Stimulated activated CD8-positive, alpha-beta memory T cell treated with anti-CD3 and anti-CD28 coated beads, Interleukin-7, amount 100 ng/mL, for 24 hours (primary cell): ENCODE measurements around the gene TSKS.

Experiments
- DNase-seq: peaks from one replicate; pipeline ENCODE4 v3.0.0-alpha.2; 2020; ENCODE audit warnings: low read depth

TSKS gene

DNA sequence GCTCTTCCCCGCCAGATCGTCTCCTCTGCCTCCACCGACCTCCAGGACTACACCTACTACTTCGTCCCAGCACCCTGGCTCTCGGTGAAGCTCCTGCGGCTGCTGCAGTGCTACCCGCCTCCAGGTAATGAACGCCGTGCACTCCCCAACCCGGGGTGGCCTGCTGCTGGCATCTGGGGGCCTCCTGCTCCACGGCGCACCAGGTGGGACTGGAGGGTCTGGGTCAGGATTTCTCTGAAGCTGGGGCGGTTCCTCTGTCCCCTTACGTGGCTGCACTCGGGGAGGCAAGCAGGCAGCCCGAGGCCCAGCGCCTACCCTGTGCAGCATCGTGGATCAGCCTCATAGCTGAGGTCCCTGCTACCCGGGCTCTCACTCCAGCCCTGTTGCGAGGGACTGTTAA is 32.5 kb upstream of the TSKS start:
- no peak for DNase-seq

DNA sequence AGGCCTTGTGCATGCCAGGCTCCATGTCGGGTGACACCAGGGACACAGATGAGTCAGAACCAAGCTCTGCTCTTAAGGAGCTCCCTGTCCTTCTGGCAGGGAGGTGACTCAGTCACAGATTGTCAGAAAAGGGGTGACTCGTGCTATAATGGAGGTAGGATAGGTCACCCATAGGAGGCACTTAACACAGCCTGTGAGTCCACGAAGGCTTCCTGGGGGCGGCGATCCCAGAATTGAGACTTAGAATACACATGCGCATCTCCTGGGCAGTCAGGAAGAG is 30.4 kb upstream of the TSKS start:
- DNase-seq, result no peak

DNA sequence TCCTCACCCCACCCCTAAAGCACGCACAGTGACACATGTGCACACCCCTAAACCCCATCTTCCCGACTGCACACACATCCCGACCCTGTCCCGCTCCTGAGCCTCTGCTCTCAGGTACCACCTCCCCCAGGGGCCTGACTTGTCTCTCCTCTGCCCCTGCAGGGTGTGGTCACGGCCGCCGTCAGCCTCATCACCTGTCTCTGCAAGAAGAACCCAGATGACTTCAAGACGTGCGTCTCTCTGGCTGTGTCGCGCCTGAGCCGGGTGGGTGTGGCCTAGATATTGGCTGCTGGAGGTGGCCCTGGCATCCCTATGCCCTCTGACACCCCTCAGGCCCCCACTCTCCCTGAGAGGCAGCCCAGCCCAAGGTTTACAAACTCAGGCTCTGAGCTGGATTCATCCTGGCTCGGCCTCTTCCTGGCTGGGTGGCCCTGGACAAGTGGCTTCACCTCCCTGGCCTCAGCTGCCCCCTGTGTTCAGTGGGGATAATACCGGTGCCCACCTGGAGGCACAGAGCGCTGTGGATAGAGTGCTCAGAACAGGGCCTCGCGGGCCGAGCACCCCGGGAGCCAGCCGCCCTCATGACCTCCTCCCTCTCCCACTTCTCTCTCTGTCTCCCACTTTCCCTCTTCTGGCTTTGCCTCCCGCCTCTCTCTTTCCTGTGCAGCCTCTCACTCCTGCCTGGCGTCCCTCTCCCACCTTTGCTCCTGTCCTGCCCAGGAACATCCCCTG is 29.9 kb upstream of the TSKS start:
- no peak for DNase-seq

DNA sequence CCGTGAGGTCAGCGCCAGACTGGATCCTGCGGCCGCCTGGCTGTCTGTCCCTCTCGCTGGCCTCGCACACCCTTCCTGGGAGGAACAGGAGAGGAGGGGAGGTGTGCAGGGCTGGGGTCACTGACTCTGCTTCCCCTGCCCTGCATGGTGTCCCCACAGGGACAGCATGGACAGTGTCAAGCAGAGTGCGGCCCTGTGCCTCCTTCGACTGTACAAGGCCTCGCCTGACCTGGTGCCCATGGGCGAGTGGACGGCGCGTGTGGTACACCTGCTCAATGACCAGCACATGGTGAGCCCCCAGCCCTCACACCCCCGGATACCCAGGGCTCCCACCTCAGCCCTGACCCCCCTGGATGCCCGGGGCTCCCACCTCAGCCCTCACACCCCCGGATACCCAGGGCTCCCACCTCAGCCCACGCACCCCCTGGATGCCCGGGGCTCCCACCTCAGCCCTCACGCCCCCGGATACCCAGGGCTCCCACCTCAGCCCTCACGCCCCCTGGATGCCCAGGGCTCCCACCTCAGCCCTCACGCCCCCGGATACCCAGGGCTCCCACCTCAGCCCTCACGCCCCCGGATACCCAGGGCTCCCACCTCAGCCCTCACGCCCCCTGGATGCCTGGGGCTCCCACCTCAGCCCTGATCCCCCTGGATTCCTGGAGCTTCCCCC is 28.8 kb upstream of the TSKS start:
- no peak for DNase-seq

DNA sequence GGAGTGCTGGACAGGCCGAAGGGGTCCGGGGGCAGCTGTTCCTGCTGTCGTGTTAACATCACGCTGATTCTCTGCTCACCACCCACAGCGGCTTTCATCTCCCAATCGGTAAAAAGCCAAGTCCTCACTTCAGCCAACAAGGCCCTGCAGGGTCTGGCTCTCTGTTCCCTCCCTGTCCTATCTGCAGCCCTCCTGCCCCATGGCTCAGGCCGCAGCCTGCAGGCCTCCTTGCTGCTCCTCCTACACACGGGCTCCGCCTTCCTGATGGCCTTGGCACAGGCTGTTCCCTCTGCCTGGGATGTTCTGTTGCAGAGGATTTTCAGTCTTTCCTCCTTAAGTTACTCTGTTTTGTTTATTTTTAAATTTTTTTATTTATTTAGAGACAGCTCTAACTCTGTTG is 27.8 kb upstream of the TSKS start:
- DNase-seq, result no peak

DNA sequence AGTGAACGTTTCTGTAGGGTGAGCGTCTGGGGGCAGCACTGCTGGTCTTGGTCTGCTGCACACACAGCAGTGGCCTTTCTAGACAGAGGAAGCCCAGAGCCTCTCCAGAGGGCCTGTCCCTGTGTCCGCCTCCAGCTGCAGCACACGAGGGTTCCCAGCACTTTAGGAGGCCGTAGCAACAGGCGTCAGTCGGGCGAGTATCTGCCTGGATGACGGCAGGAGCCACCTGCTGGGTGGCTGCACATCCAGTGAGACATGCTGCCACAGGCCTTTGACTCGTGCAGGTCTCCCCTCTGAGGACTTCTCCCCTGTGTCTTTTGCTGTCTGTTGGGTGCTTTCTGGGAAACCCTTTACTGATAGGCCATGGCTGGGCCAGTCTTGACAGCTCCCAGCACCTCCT is 25.8 kb upstream of the TSKS start:
- no peak for DNase-seq

DNA sequence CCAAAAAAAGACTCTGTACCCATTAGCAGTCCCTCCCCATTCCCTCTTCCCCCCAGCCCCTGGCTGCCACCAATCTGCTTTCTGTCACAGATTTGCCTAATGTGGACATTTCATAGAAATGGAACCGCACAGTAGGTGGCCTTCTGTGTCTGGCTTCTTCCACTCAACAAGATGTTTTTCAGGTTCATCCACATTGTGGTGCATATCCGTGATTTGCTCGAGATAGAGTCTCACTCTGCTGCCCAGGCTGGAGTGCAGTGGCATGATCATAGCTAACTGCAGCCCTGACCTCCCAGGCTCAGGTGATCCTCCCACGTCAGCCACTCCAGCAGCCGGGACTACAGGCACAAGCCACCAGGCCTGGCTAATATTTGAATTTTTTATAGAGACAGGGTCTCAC is 24.6 kb upstream of the TSKS start:
- no peak for DNase-seq

DNA sequence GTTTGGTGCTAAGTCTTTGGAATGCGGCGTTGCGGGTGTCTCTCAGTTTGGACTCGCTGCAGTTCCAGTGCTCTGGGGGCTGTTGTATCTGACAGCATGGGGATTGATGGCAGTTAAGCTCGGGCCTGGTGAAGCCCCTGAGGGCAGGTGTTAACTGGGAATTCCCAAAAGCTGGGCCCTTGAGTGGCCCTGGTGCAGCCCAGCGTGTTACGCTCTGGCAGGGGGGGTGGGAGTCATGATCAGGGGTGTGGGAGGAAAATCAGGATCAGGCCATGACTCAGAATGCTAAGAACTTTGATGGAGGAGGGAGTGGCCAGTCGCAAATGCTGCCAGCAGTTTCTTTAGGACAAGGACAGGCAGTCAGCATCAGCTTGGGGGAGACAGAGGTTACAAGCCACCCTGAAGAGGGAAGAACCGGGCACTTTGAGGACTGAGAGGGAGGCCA is 23.3 kb upstream of the TSKS start:
- DNase-seq, result no peak

DNA sequence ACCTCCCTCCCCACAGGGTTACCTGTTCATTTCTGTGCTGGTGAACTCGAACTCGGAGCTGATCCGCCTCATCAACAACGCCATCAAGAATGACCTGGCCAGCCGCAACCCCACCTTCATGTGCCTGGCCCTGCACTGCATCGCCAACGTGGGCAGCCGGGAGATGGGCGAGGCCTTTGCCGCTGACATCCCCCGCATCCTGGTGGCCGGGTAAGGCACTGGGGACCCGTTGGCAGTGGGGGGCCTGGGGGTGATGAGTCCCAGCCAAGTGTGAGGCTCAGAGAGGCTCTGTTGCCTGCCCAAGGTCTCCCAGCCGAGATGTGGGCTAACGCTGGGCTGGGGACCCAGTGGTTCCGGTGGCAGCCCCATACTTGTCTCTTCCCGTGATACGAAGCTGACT is 19.4 kb upstream of the TSKS start:
- DNase-seq, result no peak

DNA sequence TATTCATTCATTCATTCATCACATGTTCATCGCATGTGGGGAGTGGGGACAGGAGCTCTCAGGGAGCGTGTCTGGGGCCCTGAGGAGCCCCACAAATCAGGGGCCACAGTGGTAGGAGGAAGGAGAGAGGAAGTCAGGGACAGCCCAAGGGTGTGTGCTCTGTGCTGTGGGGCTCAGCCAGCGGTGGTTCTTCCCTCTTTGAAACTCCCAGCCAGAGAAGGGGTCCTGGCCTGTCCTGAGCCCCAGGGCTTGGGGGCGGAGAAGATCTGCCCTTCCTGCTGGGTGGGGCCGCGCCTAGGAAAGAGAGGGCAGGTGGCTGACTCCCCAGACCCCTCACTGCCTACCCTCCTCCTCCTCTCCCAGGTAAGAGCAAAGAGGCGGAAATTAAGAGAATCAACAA is 18.3 kb upstream of the TSKS start:
- DNase-seq, result no peak

DNA sequence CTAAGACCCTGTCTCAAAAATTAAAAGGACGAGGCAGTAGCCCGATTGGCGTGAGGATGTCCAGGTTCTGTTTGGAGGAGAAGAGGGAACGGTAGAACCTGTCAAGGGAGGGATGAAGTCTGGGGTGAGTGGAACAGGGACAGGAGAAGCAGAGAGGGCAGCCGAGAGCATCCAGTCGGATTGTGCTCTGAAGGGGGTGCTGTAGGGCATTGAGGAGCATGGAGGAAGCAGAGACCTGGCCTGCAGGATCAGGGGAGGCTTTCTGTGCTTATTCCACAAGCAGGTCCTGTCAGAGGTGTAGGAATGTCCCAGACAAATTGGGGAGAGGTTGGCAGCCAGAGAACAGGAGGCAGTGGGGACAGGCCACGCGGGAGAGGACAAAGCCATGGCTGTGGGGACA is 17.8 kb upstream of the TSKS start:
- DNase-seq, result no peak

DNA sequence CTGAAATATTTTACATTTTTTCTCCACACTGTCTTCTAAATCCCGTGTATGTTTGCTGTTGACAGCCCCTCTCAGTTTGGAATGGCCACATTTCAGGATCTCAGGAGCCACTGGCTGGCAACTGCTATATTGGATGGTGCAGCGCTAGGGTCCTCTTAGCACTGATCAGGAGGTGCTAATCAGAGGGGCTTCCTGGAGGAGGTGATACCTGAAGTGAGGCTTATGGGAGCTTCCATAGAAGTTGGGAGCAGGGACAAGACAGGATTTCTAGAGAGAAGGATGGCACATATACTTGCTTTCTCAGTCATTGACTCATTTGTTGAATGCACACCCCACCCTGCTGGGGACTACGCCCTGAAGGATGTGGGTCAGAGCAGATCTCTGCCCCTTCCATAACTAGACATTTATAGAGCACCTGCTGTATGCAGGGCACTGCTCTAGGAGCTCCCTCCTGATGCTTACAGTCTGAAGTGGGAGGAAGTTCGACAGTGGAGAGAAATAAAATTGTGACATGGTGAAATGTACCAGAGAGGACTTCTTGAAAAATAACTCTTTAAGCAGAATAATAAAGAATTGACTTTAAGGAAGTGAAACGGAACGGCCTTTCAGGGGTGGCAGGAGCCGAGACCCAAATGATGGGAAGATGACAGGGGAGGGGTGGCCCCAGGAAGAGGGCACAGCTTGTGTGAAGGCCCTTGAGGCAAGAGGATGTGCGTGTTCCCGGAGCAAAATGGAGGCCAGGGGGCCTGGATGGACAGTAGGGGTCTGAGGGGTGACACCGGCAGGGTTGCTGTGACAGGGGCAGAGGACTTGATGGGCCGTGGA is 16.8 kb upstream of the TSKS start:
- no peak for DNase-seq

DNA sequence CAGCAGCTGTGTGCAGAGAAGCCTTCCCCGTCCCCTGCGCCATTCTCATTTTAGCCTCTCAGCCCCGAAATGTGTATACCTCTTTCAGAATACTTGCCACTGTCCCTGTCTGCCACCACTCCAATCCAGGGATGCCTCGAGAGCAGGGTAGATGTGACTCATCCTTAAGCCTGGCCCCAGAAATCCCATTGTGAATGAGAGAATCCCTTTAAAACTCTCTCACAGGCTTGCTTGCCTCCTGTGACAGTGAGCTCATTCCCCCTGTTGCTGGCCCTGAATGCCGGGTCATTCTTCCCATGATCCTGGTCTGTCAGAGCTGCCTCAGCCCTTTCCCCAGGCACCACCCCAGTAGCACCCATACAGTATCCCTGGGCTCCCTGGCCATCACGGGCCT is 13.3 kb upstream of the TSKS start:
- no peak for DNase-seq

DNA sequence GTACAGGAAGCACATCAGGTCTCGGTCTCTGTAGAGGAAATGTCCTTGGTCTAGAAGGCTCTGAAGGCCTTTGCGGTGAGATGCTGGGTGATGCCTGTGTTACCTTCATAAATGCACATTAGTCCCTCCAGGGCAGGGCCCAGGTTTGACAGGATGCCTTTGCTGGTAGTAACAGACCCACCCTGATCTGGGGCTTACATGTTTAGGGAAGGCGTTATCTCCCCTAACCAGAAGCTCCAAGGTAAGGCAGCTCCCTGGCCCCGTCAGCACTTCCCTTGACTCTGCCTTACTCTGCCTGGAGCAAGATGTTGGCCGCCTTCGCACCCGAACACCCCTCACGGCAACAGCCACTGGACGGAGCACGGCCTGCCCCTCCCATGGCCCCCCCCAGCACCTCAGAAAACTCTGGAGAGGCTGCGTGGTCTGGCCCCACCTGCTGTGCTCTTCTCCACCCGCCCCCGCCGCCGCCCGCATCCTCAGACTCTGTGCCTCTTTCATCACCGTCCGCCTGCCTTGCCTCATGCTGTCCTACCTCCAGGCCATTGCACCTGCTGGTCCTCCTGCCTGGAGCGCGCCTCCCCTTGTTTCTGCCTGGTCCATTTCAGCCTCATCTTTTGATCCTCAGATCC is 12.8 kb upstream of the TSKS start:
- DNase-seq, result no peak

DNA sequence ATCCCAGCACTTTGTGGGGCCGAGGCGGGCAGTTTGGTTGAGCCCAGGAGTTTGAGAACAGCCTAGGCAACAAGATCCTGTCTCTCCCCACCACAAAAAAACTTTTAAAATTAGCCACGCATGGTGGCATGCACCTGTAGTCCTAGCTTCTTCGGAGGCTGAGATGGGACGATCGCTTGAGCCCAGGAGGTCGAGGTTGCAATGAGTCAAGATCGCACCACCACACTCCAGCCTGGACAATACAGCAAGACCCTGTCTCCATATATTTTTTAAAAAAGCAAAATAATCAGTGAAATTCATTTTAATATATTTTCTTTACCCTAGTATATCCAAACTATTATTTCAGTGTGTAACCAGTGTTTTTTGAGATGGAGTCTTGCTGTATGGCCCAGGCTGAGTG is 11.9 kb upstream of the TSKS start:
- no peak for DNase-seq

DNA sequence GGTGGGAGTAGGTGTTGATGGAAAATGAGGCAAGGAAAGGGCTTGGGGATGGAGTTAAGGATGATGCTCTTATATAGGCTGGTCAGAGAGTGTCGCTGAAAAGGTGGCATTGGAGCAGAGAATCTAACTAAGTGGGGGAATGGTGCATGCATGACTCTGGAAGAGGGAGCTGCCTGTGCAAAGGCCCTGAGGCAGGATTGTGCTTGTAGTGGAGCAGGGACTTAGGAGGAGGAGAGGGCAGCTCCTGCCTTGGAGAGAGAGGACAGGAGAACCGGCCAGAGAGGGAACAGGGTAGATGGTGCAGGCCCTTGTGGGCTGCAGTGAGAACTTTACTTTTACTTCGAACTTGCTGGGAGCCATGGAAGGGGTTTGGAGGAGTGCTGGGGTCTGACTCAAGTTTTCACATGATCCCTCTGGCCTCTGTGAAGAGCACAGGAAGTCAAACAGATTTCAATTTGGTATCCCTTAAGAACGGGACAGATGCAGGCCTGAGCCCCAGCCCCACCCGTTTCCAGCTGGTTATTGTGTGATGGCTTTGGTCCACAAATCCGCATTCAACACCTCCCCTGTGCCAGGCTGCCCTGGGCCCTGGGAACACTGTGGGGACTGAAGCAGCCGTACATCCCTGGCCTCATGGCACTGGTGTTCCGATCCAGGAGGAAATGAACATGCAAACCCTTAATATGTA is 10.7 kb upstream of the TSKS start:
- DNase-seq, result no peak

DNA sequence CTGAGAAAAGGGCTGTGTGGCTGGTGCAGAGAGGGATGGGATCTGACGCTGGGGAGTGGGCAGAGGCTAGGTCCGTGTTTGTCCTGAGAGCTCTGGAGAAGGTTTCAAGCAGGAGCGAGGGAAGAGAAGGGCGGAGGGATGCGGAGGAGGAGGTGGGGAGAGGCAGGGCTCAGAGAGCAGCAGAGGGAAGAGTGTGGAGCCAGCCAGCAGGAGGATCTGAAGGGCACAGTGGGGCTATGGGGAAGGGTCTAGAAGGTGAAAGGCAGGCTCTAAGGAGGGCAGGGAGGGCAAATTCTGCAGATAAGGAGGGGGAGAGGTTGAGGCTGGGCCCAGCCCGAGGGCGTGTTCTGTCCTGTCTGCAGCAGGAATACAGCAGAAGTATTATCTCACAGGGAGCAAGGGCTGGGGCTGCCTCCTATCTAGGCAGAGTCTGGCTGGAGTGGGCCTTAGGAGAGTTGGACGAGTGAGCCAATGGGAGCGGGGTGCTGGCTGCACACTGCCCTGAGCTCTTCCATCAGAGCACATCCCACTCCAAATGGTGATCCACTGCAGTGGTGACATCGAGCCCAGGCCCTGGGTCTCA is 9.8 kb upstream of the TSKS start:
- no peak for DNase-seq

DNA sequence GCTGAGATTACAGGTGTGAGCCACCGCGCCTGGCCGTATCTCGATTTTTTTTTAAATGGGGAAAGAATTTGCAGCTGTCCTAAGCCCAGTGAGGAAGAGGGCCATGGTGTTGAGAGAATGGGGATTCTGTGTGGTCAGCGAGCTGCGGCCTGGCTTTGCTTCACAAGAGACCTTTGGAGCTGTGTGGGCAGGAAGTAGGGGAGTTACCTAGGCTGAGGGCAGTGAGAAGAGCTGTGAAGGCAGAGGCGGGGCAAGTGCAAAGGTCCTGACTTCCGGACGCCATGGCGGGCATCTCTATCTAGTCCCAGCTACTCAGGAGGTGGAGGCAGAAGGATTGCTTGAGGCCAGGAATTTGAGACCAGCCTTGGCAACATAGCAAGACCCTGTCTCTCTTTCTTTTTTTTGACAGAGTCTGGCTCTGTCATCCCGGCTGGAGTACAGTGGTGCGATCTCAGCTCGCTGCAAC is 8.6 kb upstream of the TSKS start:
- no peak for DNase-seq

DNA sequence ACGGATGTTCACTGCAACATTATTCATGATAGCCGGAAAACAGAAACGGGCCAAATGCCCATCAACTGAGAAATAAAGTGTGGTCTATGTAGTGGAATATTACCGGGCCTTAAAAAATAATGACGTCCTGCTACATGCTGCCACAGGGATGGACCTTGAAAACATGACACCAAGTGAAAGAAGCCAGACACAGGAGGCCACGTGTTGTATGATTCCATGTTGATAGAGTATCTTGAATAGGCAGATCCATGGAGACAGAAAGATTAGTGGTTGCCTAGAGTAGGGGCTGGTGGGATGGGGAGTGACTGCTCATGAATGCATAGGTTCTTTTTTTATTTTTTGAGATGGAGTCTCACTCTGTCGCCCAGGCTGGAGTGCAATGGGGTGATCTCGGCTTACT is 7.4 kb upstream of the TSKS start:
- DNase-seq, result no peak

DNA sequence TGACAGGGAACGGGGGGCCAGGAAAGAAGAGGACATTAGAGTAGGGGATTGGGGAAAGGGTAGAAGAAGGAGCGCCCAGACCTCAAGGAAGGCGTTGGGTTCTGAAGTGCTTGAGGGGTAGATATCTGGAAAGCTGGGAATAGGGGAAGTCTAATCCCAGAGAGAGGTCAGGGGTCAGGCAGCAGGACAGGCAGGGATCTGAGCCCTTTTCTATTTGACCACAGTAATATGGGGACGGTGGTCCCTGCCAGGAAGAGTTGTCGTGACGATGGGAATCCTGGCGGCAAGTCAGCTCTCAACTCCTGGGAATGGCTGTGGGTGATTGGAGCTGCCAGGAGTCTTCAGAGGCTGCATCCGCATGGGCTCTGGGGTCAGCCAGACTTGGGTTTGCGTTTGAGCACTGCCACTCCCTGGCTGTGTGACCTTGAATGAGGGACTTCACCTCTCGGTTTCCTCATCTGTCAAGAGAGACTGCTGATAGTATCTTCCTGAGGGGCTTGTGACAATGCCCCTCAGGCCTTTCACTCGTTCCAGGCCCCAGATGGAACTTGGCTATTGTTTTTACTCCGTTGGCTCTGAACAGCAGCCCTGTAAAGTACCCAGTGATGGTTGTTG is 5.0 kb upstream of the TSKS start:
- no peak for DNase-seq

DNA sequence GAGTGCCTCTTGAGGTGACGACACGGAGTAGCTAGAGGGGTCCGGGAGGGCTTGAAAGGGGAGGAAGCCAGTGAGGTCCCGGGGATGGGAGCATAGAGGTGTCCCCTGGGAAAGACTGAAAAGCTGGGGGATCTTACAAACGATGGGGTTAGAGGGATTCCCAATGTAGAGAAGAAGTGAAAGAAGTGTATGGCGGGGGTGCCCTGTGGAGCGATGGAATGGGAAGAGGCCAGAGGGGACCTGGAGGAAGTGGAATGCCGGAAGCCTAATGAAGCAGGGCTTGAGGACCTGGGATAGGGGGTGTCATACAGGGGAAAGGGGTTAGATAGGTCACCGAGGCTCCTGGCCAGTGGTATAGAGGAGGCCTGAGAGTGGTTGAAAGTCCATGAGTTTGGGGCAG is 4.3 kb upstream of the TSKS start:
- DNase-seq, result no peak

DNA sequence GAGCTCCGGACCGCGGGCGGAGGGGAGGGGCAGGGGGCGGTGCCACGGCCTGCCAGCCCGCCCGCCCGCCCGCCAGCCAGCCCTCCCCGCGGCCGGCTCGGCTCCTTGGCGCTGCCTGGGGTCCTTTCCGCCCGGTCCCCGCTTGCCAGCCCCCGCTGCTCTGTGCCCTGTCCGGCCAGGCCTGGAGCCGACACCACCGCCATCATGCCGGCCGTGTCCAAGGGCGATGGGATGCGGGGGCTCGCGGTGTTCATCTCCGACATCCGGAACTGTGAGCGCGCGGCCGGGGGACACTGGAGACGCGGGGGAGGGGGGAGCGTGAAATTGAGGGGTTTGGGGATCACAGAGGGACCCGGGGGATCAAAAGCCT is 3.8 kb upstream of the TSKS start, which contains the start of gene AP2A1:
AP2A1 (plus strand) TSS at position 72 of the 370 bp plus-strand sequence; CDS start at position 205, 133 bp downstream.
- DNase-seq, result peak; percentile 9
